ENCODE results near the gene LHX3.
"Not testable (repeated sequence)": the region's sequence is repeated elsewhere in the genome, so short reads cannot be mapped to it uniquely, and the experiment has no call there.

Gene LHX3

DNA sequence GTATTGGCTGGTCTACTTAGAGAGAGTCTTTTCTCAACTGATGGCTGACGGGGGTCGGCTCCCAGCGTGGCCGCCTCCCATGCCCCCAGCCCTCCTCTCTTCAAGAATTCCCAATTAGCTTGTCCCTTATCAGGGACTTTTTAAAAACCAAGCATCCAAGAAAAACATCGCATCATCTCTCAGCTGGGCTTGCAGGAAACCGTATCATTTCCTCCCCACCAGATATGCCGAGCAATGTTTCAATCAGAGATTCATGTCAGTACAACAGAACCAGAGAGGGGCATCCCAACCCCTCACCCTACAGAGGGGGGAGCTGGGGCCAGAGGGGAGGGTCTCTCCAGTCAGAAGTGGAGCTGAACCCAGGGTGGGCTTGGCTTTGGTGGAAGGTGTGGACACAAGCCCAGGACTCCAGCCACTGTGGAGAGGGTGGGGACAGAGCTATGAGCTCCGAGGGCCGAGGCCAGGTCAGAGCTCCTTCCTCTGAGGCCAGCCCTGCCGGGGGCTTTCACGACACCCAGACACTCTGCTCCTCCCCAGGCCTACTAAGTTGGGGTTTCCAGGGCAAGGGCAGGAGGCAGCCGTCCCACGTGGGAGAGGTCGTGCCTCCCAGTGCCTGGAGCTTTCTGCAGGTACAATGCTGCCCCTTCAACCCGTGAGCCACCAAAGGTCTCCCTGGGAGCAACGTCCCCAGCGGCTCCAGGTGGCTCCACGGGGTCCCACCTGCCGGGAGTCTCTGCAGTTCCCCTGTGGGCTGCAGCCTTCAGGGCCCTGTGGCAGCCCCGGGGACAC is 47.3 kb downstream of the LHX3 start:
- in situ Hi-C loops (cut with MboI; ENCODE audit: low sequenced_read_pairs) = no loop called here

DNA sequence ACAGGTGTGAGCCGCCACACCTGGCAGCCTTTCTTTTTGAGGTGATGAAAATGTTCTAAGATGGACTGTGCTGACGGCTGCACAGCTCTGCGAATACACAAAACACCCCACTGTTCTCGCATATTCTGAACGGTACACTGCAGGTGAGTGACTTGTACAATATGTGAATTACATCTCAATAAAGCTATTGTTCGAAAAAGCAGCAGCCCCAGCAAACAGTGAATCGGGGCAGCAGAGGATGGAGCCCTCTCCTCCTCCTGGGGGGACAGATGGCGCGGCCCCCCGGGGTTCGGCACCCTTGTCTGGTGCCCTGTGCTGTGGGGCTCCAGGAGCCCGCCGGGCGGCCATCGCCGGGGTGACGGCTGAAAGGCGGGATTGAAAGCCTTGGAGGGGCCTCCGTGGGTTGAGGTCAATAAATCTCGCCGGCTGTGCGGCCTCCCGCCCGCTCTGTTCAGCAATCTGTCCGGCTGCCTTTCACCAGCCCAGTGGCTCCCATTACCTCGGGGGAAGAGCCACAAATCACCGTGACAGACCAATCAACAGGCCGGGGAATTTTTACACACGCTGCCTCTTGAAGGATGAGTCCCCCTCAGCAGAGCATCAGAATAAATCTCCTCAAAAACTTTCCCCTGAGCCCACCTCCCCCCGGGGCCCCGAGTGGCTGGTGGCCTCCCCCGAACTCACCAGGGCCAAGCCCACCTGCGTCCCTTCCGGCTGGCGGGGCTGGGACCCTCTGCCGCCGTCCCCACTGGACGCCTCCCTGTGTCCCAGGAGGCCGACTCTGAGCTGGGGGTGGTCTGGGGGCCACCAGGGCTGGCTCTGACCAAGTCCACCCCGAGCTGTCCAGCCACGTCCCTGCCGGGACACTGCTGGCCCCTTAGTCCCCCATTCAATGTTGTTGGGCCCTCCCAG is 48.5 kb downstream of the LHX3 start:
- in situ Hi-C loops (cut with MboI; ENCODE audit: low sequenced_read_pairs) = no loop called here

DNA sequence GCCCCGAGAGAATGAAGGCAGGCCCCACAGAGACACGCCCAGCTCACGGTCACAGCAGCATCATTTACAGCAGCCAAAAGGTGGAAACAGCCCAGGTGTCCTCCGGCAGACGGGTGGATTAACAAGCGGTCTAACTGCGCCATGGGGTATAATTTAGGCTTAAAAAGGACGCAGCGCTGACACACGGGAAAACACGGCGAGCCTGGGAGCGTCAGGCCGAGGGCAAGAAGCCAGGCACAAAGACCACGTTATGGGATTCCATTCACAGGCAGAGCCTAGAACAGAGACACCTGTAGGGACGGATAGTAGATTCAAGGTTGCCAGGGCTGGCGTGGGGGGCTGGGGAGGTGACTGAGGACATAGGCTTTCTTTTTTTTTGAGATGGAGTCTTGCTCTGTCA is 49.4 kb downstream of the LHX3 start:
- in situ Hi-C loops (cut with MboI; ENCODE audit: low sequenced_read_pairs) = no loop called here

DNA sequence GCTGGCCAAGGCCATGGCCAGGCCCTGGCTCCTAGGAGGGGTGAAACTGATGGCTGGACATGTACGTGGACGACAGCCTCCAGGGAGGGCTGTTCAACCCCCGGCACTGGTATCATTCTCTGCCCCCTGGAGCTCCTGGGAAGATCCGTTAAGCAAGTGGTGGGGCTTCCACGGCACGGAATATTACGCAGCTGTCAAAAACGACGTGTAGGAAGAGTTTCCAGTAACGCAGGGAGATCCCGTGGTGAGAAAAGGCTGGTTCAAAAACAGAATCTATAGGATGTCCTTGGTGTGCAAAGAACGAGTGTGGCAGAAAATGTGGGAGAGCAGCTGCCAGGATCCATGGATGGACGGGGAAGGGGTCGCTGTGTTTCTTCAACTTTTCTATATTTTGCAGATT is 50.0 kb downstream of the LHX3 start:
- in situ Hi-C loops (cut with MboI; ENCODE audit: low sequenced_read_pairs) = no loop called here

DNA sequence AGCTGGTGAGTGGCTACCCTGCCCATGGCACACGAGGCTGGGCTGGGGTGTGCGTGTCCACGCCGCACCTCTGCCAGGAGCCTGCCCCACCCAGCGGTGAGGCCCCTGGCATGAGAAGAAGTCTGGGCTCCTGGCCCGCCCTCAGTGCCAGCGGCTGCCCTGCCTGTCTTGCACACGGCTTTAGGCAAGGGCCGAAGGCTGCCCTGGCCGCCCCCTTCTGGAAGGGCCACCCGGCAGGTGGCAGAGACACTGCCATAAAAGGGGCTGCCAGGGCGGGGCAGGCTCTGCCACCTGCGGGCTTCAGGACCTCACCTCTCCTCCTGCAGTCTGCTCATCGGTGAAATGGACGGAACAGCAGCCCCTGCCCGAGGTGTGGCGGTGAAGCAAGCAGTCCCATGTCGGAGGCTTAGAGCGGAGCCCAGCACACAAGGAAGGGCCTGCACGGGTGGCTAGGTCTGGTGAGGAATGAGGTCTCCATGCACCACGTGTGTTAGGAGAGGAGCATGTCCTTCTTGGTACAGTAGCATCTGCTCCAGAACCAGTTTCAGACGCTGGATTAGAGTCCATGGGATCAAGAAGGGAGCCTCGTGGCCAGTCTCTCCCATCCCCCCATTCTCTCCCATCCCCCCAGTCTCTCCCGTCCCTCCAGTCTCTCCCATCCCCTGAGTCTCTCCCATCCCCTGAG is 51.4 kb downstream of the LHX3 start:
- in situ Hi-C loops (cut with MboI; ENCODE audit: low sequenced_read_pairs) = no loop called here

DNA sequence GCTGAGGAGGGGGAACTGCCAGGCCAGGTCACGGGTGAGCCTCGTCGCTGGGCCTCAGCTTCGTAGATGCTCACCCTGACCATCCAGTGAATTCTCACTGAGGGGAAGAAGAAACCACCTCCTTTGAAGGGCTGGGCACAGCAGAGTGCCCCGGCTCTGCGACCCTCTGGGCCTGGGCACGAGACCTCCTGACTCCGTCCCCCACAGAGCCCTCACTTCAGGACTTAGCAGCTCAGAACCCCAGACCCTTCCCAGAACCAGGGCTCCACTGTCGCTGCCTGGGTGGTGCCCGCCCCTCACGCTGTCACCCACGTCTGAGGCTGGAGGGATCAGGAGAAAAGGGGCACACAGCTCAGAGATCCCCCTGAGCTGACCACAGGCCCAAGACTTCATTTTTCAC is 52.0 kb downstream of the LHX3 start:
- in situ Hi-C loops (cut with MboI; ENCODE audit: low sequenced_read_pairs) = no loop called here

DNA sequence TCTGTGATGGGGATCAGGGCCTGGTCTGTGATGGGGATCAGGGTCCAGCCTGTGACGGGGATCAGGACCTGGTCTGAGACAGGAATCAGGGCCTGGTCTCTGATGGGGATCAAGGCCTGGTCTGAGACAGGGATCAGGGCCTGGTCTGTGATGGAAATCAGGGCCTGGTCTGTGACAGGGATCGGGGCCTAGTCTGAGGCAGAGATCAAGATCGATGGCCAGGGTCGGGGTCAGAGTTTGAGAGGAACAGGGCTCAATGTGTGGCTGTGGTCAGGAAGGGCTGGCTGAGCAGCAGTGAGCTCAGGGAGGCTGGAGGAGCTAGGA is 52.4 kb downstream of the LHX3 start:
- in situ Hi-C loops (cut with MboI; ENCODE audit: low sequenced_read_pairs) = no loop called here

DNA sequence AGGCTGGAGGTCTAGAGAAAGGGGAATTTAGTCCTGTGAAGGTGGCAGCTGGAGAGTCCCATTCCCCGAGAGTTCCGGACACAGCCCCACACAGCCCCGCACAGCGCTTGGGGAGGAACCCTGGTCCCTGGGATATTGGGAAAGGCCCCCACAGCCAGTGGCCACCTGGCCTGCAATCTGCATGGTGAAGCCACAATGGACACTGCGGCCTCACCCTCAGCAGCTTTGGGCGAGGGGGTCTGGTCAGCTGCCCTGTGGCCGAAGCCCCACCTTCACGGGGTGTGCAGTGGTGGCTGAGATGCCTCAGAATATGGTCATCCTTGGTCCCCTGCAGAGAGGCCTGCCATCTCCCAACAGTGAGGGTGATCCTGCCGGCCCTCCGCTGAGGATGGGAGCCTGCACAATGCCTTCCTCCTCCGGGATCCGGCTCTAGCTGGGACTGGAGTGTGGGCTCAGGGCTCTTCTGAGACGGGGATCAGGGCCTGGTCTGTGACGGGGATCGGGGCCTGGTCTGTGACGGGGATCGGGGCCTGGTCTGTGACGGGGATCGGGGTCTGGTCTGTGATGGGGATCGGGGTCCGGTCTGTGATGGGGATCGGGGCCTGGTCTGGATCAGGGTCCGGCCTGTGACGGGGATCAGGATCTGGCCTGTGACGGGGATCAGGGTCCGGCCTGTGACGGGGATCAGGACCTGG is 52.9 kb downstream of the LHX3 start:
- in situ Hi-C loops (cut with MboI; ENCODE audit: low sequenced_read_pairs) = no loop called here

DNA sequence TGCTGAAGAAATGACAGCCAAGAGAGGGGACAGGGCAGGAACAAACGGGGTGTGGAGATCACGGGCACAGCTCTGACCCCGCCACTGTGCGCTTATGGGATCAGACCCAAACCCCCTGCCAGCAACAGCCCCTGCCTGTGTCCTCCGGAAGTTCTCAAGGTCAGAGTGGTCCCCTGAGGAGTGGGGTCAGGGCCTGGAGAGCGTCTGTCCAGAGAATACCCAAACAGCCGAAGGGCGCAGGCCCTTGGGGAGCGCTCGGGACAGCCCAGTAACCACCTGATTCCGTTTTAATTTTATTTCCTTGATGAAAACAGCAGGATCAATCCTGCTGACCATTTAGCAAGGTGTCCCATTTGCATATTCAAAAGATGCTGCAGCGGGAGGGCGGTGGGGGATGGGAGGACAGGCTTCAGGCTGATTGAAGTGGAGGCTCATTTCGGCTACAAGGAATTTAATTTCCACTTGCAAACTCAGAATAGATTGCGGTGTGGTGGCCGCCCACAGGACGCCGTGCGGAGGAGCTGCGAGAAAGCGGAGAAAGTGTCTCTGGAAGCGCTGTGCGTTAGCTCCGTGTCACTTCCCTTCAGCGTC is 53.6 kb downstream of the LHX3 start:
- in situ Hi-C loops (cut with MboI; ENCODE audit: low sequenced_read_pairs) = no loop called here

DNA sequence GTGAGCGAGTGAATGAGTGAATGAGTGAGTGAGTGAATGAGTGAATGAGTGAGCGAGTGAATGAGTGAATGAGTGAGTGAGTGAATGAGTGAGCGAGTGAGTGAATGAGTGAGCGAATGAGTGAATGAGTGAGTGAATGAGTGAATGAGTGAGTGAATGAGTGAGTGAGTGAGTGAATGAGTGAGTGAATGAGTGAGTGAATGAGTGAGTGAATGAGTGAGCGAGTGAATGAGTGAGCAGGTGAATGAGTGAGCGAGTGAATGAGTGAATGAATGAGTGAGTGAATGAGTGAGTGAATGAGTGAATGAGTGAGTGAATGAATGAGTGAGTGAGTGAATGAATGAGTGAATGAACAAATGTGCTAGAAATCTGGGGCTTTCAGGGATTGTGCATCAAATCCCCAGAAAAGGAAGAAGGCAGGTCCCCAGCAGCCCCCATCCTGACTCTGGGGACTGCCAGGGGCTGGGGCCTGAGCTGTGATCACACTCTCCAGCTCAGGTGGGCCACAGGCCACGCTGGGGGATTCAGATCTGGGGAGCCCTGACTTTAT is 54.2 kb downstream of the LHX3 start:
- in situ Hi-C loops (cut with MboI; ENCODE audit: low sequenced_read_pairs) = not testable (repeated sequence)

DNA sequence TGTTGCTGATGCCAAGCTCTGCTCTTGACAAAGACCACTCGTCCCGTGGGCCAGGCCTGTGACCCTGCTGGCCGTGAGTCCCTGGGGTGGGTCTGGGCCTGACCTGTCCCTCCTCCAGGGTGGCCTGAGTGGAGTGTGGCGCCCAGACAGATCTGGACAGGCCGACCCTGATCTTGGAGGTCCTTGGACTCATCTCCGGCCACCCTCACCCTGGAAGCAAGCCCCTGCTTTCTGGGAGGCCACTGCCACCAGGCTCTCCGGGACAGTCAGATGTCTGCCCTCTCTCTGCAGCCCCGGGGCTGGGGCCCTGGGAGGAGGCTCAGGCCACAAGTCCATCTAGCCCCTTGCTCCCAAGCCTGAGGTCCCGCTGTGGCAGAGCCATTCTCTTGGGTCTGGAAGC is 55.1 kb downstream of the LHX3 start:
- in situ Hi-C loops (cut with MboI; ENCODE audit: low sequenced_read_pairs) = no loop called here

DNA sequence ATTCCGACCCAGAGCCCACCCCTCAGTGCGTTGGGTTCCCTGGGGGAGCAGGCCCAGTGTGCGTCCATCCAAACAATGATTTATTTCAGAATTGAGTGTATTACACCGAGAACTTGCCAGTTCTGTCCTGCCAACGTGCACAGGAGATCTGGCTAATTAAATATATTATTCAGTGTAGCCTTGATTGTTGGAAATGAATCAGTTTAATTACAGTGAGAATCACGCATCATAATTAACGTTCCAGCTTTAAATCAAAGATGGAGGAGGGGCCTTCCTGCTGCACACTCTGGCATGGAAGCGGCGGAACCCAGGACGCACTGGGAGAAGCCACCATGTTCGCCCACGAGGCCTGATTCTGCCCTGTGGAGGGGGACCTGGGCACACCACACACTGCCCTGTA is 55.6 kb downstream of the LHX3 start:
- in situ Hi-C loops (cut with MboI; ENCODE audit: low sequenced_read_pairs) = no loop called here

DNA sequence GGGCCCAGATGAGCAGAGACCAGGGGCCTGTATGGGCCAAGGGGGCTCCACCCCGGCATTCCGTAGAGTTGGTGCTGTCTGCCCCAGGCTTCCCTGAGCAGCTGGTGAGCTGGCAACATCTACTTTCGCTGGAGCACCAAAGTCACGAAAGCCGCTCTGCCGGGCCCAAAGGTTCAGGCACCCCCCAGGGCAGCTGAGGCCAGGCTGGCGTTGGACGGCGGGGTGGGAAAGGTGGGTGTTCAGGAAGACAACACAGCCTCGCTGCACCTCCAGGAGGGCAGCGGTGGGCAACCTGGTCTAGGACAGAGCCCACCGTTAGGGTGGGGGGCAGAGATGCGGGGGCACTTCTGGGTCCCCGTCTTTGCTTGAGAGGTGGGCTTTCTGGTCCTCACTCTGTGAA is 56.2 kb downstream of the LHX3 start:
- in situ Hi-C loops (cut with MboI; ENCODE audit: low sequenced_read_pairs) = no loop called here

DNA sequence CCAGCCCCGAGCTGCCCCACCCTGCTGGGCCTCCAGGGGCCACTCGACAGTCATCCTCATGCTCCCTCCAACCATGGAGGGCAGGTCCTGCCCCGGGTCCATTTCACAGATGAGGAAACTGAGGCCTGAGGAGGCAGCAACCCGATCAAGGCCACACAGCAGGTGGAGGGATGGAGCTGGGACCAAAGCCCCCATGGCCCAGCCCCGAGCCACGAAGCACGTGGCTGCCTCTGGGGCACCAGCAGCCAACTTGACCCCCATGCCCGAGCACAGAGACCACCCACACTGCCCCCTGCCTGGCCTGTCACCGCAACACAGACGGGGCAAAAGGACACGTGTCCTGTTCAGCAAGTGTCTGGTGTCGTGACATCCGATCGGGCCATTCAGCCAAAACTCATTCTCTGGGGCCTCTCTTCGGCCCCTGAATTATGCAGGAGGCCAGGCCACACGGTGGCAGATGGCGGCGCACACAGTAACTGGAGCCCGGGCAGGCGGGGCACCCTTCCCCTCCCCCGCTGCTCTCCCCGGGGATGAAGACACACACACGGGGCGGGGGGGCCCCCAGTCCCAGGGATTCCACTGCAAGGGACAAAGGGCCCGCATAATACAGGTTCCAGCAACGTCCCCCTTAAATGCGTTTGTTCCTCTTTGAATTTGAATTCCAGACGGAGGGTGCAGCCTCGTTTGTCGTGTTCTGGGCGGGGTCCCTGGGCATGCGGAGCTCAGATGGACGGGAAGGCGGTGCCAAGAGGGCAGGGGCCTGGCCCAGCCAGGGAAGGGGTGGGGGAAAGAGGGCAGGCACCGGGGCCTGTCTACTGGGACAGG is 56.8 kb downstream of the LHX3 start:
- in situ Hi-C loops (cut with MboI; ENCODE audit: low sequenced_read_pairs) = no loop called here

DNA sequence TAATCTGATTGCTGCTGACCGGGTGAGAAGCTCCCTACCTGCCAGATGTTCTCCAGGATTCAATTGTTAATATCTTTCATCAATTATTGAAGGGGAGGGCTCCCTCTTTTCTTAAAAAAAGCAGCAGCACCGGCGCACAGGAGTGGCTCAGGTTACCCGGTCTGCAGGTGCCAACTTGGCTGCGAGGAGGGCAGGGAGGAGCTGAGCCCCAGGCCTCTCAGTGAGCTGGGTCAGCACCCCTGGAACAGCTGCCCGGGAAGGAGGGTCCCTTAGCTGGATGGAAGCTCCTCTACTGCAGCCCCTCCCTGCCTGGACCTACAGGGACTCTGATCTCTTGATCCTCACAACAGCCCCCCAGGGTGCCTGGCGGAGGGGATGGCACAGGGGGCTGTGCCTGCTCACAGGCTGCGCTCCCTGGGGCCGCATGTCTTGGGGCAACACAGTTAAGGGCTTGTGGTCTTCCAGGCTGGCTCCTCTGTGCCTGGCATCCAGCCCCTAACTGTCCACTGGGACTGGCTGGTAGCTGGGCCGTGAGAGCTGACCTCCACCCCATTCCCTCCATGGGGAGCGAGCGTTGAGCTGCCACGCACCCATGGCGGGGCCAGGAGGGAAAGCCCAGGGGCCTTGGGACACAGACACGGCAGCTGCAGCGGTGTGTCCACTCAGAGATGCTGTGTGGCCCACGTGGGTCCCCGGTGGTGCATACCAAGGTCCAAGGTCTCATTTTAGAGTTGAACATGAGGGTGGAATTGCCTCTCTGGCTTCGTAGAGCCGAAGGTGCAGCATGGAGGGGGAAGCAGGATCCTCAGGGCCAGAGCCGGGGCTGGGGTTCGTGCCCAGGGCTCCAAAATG is 57.7 kb downstream of the LHX3 start:
- in situ Hi-C loops (cut with MboI; ENCODE audit: low sequenced_read_pairs) = no loop called here

Data from hTERT RPE-1 (cell line).